Left colon (tissue), 2 donors: Measurements from ENCODE around the gene THBS2. TPM values are rescaled to one million over a fixed set of nuclear protein-coding genes. Genes with fewer than 3 reads are reported as not detected.

Experiments used
- ATAC-seq: fragments of 200-7000 bp; cut with Tn5 transposase; one replicate; pipeline ENCODE4 v1.9.1; 2020; ENCODE audit warnings: mild to moderate bottlenecking, moderate library complexity
- DNase-seq, 2 donors: peaks; one replicate each; pipeline ENCODE4 v3.0.0-alpha.2; 2020
- intact Hi-C, 2 donors: fragments of 100-400 bp; cut with DNase I in 1 of 2; cut with micrococcal nuclease in 1 of 2; formaldehyde crosslinking; loops; one replicate each; pipeline versions ENCODE4 v1.11.2 to v1.14.0; 2022; cut with DNase I, micrococcal nuclease
- total RNA-seq, 2 donors: library from RNA; stranded (reverse); fragmentation: NEBNext Ultra II Directional; extraction: Animal tissue kit (Norgen Biotek cat#: 25700); gene quantifications; one replicate each; pipeline ENCODE4 v1.2.1, GENCODE V29; 2021
- donor health status: DM: no; HTN: no; CAD: no.
- donor health status: DM: yes; HTN: yes; CAD: no.

The THBS2 gene
- total RNA-seq, 2 donors from 2014 or later: 5.0 to 13.6 TPM

DNA sequence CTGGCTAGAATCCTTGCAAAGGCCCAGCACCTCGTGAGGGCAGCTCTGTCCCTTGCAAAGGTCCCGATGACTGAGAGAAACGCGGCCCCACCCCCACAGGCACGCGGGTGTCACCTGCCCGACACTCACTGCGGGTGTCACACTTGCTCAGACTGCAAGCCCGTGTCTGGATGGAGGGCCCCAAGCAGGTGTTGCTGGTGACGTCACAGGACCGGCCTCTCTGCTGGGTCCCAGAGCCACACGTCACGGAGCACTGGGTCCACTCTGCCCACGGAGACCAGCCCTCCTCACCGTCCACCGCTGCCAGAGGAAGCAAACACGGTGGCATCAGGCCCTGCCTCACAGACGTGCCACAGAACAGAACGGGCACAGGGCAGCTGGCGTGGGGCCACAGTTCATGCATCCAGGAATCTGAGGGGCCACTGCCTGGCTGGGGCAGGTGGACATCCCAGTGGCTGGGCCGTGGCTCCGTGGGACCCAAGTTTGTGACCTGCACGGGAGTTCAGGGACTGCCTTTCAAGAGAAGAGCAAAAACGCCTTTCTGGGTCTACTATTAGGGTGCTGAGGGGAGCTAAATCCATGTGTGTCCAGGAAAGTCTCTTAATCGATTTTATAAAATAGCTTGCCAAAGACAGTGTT, 16.0 kb downstream of the THBS2 start:
- no peak for DNase-seq
- no peak for ATAC-seq
- intact Hi-C loops: no loop called here

GRCh38 chr6:169236988-169237387, 16.7 kb downstream of the THBS2 start:
- DNase-seq (no peak), ATAC-seq (no peak)
- intact Hi-C loops: no loop called here

GRCh38 chr6:169236545-169236944, 17.1 kb downstream of the THBS2 start:
- no peak for DNase-seq
- ATAC-seq: no peak
- intact Hi-C loops: no loop called here

- ATAC-seq (no peak), DNase-seq (no peak)
- intact Hi-C loops: no loop called here
Observed at GRCh38 chr6:169235286-169235685, 18.4 kb downstream of the THBS2 start.

GRCh38 chr6:169234634-169235033, 19.0 kb downstream of the THBS2 start:
- ATAC-seq (no peak), DNase-seq (no peak)
- intact Hi-C loops: no loop called here

GRCh38 chr6:169233832-169234231, 19.8 kb downstream of the THBS2 start:
- no peak for DNase-seq
- no peak for ATAC-seq
- intact Hi-C loops: no loop called here

DNA sequence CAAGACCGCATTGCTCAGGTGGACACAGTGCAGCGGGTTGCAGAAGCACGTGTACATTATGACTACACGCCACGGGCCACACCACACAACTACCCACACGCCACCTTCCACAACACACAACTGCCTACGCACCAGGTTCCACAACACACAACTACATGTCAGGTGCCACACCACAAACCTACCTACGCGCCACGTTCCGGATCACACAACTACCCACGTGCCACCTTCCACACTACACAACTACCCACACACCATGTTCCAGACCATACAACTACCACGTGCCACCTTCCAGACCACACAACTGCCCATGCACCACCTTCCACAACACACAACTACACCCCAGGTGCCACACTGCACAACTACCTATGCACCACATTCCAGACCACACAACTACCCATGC, 20.5 kb downstream of the THBS2 start:
- intact Hi-C loops: no loop called here
- no peak for ATAC-seq
- no peak for DNase-seq

DNA sequence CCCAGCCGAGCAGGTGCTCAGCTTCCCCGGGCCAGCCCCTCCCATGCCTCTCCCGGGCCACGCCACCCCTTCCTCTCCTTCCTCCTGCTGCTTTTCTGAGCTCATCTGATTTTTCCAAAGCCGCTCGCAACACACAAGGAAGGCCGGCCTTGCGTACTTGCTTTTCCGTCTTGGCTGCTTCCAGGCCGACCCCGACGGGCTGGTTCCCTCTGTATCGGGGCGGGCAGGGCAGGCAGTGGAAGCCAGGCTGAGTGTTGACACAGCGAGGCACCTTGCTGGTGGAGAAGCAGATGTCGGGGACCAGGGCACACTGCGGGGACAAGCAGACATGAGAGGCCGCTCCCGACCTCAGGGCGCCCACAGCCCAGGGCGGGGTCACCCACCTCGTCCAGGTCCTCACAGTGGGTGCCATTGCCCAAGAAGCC, 21.1 kb downstream of the THBS2 start:
- no peak for ATAC-seq
- intact Hi-C loops: no loop called here
- no peak for DNase-seq

- no peak for DNase-seq
- intact Hi-C loops: no loop called here
- ATAC-seq: no peak
Observed at GRCh38 chr6:169231790-169232506, 21.7 kb downstream of the THBS2 start.

GRCh38 chr6:169230946-169231789, 22.5 kb downstream of the THBS2 start:
- intact Hi-C loops: no loop called here
- ATAC-seq: no peak
- no peak for DNase-seq

DNA sequence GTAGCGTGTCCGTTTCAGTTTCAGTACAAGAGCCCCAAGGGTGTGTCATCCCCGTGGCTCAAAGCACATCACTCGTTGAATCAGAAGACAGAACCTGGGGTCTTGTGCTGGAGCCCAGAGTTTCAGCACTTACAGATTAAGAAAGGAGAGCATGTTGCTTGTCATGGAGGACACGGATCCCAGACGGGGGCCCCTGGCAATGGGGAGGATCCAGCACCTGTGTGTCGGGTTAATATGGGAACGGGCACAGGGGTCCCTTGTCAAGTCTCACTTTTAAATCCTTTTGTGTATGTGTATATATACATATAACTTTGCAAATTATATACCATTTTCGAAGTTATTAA, 23.4 kb downstream of the THBS2 start:
- no peak for ATAC-seq
- intact Hi-C loops: no loop called here
- DNase-seq: no peak

DNA sequence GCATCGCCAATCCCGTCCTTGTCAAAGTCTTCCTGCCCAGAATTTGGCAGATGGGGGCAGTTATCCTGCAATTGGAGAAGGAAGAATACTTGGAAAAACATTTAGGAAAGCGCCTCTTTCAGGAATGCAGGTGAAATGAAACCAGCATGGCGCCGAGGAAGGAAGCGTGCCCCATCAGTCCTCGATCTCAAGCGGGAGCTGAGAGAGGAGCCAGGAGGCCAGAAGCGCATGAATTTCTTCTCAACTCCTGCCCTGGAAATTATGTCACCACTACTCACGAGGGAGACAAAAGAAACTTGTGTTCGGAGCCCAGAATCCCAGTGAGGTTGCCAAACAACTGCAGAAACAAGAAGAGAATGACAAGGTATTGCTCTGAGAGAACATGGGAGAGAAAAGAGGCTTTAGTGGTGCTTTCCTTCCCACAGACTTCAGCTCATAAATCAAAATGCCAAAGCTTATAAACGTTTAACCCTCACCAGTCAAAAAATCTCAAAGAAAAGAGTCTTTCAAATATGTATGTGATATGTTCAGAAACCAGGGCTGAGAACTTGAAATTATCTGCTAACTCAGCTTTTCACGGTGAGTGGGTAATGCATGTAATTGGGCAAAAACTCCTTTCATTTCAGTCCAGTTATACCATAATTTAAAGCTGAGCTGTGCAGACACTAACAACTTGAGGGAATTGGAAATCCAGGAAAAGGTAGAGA, 23.9 kb downstream of the THBS2 start:
- intact Hi-C loops: no loop called here
- ATAC-seq: no peak
- no peak for DNase-seq

GRCh38 chr6:169227116-169227515, 26.5 kb downstream of the THBS2 start:
- no peak for DNase-seq
- intact Hi-C loops: no loop called here

GRCh38 chr6:169225887-169226286, 27.8 kb downstream of the THBS2 start:
- ATAC-seq (no peak), DNase-seq (no peak)
- intact Hi-C loops: no loop called here

More at GRCh38 chr6:169227116-169227515, 26.5 kb downstream of the THBS2 start:
- no peak for ATAC-seq

- ATAC-seq: no peak
- intact Hi-C loops: no loop called here
- no peak for DNase-seq
Observed at GRCh38 chr6:169225131-169225576, 28.5 kb downstream of the THBS2 start.

DNA sequence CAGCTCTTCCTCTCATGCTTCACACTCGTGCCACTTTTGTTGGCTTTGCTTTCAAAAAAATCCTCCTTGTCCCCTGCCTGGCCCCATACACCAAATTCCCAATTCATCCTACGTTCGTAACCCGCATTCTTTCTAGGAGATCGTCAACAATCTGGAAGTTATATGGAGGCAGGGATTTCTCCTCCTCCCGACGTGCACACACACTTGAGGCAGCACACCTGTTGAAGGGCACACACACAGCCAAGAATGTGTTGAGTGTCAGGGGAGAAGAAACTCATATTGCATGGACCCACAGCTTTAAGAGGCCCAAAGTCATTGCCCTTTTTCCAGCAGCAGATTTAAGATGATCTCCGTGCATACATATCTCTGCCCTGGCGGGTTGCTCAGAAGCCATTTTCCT, 28.9 kb downstream of the THBS2 start:
- no peak for DNase-seq
- intact Hi-C loops: no loop called here
- ATAC-seq: no peak

GRCh38 chr6:169224185-169224695, 29.4 kb downstream of the THBS2 start:
- no peak for ATAC-seq
- no peak for DNase-seq
- intact Hi-C loops: no loop called here

DNA sequence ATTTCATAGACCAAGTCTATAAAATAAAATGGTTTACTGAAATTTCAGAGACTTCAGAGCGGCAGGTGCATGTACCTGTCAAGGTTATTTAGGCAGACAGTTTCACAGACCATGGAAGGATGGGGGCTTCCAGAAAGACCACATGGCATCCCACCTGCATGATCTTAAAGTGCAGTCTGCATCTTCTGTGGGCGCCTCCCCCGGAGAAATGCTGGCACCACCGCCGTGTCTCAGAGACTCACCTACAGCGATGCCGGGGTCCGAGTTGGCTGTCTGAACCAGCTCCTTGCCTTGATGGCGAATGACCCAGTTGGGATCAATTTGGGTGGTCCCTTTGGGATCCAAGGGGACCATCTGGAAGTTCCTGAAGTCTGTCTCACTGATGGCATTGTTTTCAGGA, 30.6 kb downstream of the THBS2 start:
- ATAC-seq (no peak), DNase-seq (no peak)
- intact Hi-C loops: no loop called here

DNA sequence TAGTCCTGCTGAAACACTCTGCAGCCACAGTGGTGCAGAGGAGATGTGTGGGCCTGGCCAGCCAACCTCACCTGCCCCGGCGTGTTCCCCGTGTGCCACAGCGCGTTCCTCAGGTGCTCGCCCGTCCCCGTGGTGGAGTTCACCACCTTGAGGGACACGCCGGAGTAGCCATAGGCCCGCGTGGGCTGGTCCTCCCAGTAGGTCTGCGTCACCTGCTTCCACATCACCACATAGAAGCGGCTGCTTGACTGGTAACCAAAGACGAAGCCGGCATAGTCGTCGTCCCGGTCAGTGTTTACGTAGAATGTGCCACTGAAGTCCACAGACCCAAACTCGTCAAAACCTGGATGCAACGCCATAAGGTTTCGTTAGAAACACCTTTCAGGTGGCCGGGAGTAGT, 31.5 kb downstream of the THBS2 start:
- DNase-seq: no peak
- intact Hi-C loops: no loop called here
- ATAC-seq: no peak
